GM18861 (cell line): ENCODE data around the gene AMBN.
A peak's percentile ranks its signal among the peaks of the same experiment; 100 is the strongest.
"Not testable (repeated sequence)": the region's sequence is repeated elsewhere in the genome, so short reads cannot be mapped to it uniquely, and the experiment has no call there.

Source experiments
- ATAC-seq: cut with Tn5 transposase; IDR thresholded peaks from one replicate; pipeline ENCODE4 v1.9.1; 2021; ENCODE audit not compliant: unreplicated experiment

Gene AMBN

GRCh38 chr4:70607334-70607853 lies 15.3 kb downstream of the AMBN start:
- ATAC-seq: no peak

- no peak for ATAC-seq
Measured at GRCh38 chr4:70608324-70608723, 16.3 kb downstream of the AMBN start.

GRCh38 chr4:70613306-70614183 lies 21.5 kb downstream of the AMBN start:
- peak; percentile 76 for ATAC-seq

GRCh38 chr4:70614184-70614555 lies 22.1 kb downstream of the AMBN start:
- no peak for ATAC-seq

- no peak for ATAC-seq
Measured at GRCh38 chr4:70619288-70619687, 27.2 kb downstream of the AMBN start.

GRCh38 chr4:70619778-70620177 lies 27.7 kb downstream of the AMBN start:
- ATAC-seq: no peak

- ATAC-seq: no peak
Measured at GRCh38 chr4:70623323-70623722, 31.3 kb downstream of the AMBN start.

- ATAC-seq: no peak
Measured at GRCh38 chr4:70624226-70624793, 32.3 kb downstream of the AMBN start.

- ATAC-seq: no peak
Measured at GRCh38 chr4:70627620-70628019, 35.6 kb downstream of the AMBN start.

GRCh38 chr4:70628444-70628843 lies 36.4 kb downstream of the AMBN start, which contains the start of gene ENAM:
Gene ENAM, plus strand, starts transcription at chr4:70628744. Its CDS starts 757 bp downstream, at chr4:70629501.
- ATAC-seq: no peak

GRCh38 chr4:70629469-70630090 lies 37.5 kb downstream of the AMBN start:
- peak; percentile 56 for ATAC-seq

- no peak for ATAC-seq
Measured at GRCh38 chr4:70630162-70630561, 38.1 kb downstream of the AMBN start.

- no peak for ATAC-seq
Measured at GRCh38 chr4:70632028-70632427, 40.0 kb downstream of the AMBN start.

GRCh38 chr4:70634482-70634881 lies 42.4 kb downstream of the AMBN start:
- ATAC-seq: no peak

- peak; percentile 48 for ATAC-seq
Measured at GRCh38 chr4:70637239-70637913, 45.3 kb downstream of the AMBN start.

GRCh38 chr4:70640192-70640591 lies 48.1 kb downstream of the AMBN start:
- peak; percentile 47 for ATAC-seq

GRCh38 chr4:70650741-70651140 lies 58.7 kb downstream of the AMBN start:
- ATAC-seq: not testable (repeated sequence)

- ATAC-seq: no peak
Measured at GRCh38 chr4:70651864-70652506, 59.9 kb downstream of the AMBN start.

- ATAC-seq: no peak
Measured at GRCh38 chr4:70654605-70655011, 62.6 kb downstream of the AMBN start.
